Smooth muscle cell of the brain vasculature (primary cell): ENCODE results near the gene IRF5.
"Not testable (repeated sequence)": the region's sequence is repeated elsewhere in the genome, so short reads cannot be mapped to it uniquely, and the experiment has no call there.

Experiments used
- DNase-seq: peaks from one replicate; pipeline ENCODE4 v3.0.0-alpha.2; 2012; ENCODE audit warnings: low read depth, low spot score

The IRF5 gene

GRCh38 chr7:128938544-128939074 lies 882 bp downstream of the IRF5 start:
- DNase-seq, result no peak

- no peak for DNase-seq
Measured at GRCh38 chr7:128939075-128939860, 1.5 kb downstream of the IRF5 start.

GRCh38 chr7:128939861-128940410 lies 2.2 kb downstream of the IRF5 start:
- no peak for DNase-seq

DNA sequence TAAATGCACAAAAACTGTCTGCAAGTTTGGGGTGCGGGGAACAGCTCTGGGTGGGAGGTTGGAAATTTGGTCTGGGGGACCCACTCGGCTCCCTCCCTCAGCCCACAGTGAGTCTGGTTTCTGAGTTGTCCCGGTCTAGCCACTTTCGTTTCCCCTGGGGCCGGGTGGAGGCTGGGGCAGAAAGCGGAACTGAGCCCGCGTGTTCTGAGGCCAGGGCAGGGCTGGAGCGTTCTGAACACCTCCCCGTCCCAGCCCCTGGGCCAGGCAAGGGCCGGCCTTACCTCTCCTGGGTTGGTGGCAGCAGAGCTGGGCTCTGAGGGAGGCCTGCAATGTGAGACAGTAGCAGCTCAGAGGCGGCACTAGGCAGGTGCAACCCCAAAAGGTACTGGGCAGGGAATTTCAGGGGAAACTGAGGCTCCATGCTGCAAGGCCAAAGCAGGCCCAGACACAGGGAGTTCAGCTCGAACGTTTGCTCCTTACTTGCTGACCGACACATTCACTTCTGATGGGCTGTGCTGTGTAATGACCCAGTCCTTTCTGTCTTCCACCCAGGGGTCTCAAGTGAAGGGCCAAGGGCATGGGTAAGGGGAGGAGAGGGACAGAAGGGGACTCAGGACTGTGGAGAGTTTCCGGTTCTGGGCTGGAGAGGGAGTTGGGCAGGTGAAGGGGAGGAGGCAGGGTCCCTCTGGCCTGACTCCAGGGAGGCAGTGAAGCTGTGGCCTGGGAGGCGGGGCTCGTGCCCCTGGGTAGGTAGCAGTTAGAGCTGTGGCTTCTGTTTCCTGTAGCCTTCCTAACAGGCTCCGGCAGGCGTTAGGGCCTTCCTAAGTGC lies 3.0 kb downstream of the IRF5 start:
- no peak for DNase-seq

DNA sequence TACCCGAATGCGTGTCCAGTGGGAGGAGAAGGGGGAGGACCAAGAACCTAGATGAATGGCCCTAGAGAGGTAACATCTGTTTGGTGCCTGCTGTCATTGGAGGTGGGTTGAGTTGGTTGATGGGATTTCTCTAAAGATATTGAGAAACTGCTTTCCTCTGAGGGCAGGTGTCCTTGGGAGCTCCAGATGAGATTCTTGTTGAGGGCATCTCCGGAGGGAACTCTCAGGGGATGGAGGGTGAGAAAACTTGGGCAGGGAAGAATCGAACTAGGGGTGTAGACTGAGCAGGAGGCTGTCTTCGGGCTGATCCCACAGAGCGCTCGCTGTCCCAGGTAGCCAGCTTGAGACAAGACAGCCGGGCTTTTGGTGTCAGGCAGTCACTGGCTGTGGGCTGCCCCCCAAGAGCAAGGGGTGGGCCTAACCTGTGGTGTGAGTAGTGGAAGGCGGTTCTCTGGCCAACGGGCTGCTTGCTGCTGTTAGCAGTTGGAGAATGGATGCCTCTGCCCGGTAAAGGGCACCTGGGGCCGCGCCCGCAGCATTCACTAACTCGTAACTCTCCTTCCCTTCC lies 3.7 kb downstream of the IRF5 start:
- DNase-seq, result no peak

GRCh38 chr7:128941946-128942526 lies 4.3 kb downstream of the IRF5 start:
- no peak for DNase-seq

DNA sequence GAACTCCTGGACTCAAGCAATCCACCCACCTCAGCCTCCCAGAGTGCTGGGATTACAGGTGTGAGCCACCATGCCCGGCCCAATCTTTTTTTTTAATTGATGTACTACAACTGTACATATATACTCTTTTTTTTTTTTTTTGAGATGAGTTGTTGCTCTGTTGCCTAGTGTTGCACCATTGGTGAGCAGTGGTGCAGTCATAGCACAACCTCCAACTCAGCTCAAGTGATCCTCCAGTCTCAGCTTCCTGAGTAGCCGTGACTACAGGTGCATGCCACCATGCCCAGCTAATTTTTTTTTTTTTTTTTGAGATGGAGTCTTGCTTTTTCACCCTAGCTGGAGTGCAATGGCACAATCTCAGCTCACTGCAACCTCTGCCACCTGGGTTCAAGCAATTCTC lies 5.5 kb downstream of the IRF5 start:
- not testable (repeated sequence) for DNase-seq

DNA sequence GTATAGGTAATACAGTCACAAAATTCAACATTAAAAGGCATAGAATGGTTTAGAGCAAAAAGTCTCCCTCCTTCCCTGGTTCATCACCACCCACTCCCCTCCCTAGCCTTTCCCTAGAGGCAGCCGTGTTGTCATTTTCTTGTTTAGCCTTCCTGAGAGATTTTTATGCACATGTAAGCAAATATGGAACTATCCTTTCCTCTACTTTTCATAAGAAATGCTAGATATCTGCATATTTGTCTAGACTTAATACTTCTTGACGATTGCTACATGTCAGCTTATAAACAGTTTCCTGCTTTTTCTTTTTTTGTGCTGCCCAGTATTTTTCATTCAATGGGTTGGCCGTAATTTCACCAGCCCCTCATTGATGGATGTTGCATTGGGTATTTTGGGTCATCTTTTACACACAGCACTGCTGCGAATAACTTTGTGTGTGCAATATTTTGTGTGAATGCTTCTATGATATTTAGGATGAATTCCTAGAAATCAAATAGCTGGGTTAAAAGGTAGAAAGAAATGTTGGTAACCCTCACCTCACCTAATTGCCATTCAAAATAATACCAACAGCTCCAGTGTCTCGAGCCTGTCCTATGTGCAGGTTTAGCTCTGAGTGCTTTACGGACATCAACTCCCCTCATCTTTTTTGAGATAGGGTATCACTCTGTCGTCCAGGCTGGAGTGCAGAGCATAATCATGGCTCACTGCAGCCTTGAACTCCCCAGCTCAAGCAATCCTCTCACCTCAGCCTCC lies 6.9 kb downstream of the IRF5 start:
- DNase-seq, result no peak

DNA sequence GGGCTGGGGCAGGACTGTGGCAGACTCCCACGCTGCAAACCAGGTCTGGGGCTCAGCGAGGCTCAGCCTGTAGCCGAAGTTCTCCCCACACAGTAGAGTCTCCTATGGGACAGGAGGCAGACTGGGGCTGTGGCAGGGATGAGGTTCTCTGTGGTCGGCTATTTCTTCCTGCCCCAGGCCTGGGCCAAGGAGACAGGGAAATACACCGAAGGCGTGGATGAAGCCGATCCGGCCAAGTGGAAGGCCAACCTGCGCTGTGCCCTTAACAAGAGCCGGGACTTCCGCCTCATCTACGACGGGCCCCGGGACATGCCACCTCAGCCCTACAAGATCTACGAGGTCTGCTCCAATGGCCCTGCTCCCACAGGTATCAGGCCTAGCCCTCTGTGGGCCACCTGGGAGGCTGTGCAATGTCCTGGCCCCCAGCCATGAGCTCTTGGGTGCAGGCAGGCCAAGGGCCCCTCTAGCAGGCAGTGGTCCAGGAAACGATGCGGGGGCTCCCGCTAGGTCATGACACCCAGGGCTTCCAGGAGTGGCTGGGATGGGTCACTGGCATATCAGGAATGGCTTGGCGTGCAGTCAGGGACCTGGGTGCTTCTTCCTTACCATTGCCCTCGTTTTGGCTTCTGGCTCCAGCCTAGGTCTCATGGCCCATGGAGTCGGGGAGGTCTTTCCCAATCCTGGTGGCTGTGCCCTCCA lies 8.1 kb downstream of the IRF5 start:
- no peak for DNase-seq

- no peak for DNase-seq
Measured at GRCh38 chr7:128946936-128947830, 9.5 kb downstream of the IRF5 start.

- no peak for DNase-seq
Measured at GRCh38 chr7:128947854-128948253, 10.1 kb downstream of the IRF5 start.

DNA sequence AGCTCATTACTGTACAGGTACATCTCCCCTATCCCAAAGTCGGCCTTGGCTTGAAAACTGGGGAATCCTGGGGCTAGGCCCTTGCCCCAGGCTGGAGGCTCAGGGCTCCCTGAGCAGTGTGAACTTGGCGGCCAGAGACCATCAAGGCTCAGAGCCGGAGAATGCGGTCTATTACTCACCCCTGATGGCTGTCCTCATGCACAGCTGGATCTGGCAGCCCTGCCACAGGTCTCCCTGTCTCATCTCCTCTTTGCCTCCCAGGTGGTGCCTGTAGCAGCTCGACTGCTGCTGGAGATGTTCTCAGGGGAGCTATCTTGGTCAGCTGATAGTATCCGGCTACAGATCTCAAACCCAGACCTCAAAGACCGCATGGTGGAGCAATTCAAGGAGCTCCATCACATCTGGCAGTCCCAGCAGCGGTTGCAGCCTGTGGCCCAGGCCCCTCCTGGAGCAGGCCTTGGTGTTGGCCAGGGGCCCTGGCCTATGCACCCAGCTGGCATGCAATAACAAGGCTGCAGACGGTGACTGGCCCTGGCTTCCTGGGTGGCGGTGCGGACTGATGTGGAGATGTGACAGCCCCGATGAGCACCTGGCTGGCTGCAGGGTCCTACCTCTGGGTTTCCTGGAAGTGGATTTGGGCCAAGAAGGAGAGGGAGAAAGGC lies 10.7 kb downstream of the IRF5 start:
- DNase-seq, result no peak

GRCh38 chr7:128948976-128949760 lies 11.4 kb downstream of the IRF5 start:
- DNase-seq, result no peak

GRCh38 chr7:128951296-128951695 lies 13.6 kb downstream of the IRF5 start:
- no peak for DNase-seq

GRCh38 chr7:128954150-128954549 lies 16.4 kb downstream of the IRF5 start:
- no peak for DNase-seq

DNA sequence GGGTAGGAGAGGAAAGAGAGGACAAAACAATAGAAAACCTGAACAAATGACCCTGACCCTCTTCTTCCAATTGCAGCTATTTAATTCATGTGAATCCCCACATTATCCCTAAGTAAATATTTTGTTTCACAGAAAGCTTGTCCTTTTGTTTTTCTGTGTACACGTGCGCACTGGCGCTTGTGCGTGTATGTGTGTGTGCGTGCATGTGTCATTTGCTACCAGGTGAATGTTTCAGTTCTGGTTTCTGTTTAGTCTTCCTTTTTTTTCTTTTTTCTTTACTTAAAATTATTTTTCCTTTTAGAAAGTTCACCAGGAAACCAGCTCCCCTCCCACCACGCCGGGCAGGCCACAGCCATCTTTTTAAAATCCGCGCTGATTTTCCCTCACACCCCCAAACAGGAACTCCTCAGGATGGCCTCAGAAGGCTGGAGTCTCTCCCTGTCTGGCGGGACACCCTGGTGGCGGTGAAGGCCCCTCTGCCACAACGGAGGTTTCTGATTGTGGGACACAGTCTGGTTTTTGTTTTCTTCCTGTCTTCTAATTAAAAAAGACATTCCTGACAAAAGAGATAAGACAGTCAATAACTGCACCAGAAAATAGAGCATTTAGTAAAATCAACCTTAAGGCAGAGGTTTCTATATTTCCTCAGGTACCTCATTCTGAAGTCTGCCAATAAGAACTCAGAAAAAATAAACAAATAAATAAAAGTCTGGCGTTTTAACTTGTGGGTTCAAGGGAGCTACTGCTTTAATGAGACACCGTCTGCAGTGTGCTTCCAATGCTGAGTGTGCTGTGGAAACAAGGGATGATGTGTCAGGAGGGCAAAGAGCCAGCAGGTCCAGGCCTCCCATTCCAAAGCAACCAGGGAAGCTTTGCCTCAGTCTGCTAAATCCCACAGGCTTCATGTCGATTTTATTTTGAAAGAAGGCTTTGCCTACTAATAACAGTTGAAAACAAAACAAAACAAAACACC lies 17.4 kb downstream of the IRF5 start:
- no peak for DNase-seq

DNA sequence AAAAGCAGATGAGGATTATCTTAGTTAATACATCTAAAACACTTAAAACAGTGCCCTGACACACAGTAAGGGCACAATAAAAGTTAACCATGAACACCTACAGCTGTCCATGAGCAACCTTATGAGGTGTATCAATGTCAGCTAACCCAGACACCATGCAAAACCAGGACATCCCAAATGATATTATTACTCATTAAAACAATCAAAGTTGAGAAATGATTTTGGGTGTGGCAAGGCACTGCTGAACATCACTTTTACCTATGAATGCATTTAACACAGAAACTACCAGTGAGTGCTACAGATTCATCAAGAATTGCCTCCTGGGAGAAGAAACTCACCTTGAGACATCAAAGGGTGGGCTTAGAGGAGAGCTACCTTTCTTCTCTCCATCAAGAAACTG lies 18.3 kb downstream of the IRF5 start:
- DNase-seq, result no peak
